Heart left ventricle (tissue), 16 donors: ENCODE data around the gene CXorf58. TPM values are rescaled to one million over a fixed set of nuclear protein-coding genes. Genes with fewer than 3 reads are reported as not detected.

ENCODE experiments used
- ATAC-seq, 4 donors: fragments of 200-7000 bp; cut with Tn5 transposase; one replicate each; pipeline ENCODE4 v1.9.1; 2020 to 2022; ENCODE audit warnings: moderate library complexity in 4 of 4, mild to moderate bottlenecking in 3 of 4, moderate number of reproducible peaks in 1 of 4
- DNase-seq, 5 donors: peaks; one replicate each; pipeline ENCODE4 v3.0.0-alpha.2; 2020
- H3K27ac ChIP-seq, 12 donors: fragments of 200-600 bp; sonication (generic) in 4 of 12; one replicate each; pipeline versions ENCODE4 v1.5.0 to v1.8.0; 2016 to 2022; ENCODE audit warnings: mild to moderate bottlenecking in 2 of 12
- H3K27me3 ChIP-seq, 9 donors: fragments of 200-600 bp; sonication (generic) in 2 of 9; one replicate each; pipeline versions ENCODE4 v1.5.1 to v1.8.0; 2016 to 2022; ENCODE audit warnings: mild to moderate bottlenecking in 3 of 9
- H3K36me3 ChIP-seq, 9 donors: fragments of 200-600 bp; sonication (generic) in 2 of 9; one replicate each; pipeline versions ENCODE4 v1.5.0 to v1.8.0; 2018 to 2022; ENCODE audit warnings: mild to moderate bottlenecking in 2 of 9
- H3K4me1 ChIP-seq, 12 donors: fragments of 200-600 bp; sonication (generic) in 4 of 12; one replicate each; pipeline versions ENCODE4 v1.5.0 to v1.8.0; 2016 to 2022; ENCODE audit warnings: mild to moderate bottlenecking in 3 of 12
- H3K4me3 ChIP-seq, 12 donors: fragments of 200-600 bp; sonication (generic) in 4 of 12; one replicate each; pipeline versions ENCODE4 v1.5.0 to v1.8.0; 2017 to 2022; ENCODE audit warnings: mild to moderate bottlenecking in 9 of 12, moderate library complexity in 4 of 12
- H3K9me3 ChIP-seq, 12 donors: fragments of 200-600 bp; sonication (generic) in 4 of 12; one replicate each; pipeline versions ENCODE4 v1.5.0 to v1.8.0; 2016 to 2022; ENCODE audit warnings: mild to moderate bottlenecking in 1 of 12
- POLR2A ChIP-seq, 2 donors: fragments of 450-650 bp; IDR thresholded peaks; one replicate each; pipeline ENCODE4 v1.6.1; 2017; ENCODE audit warnings: antibody characterized with exemption in 2 of 2, mild to moderate bottlenecking in 2 of 2, moderate library complexity in 2 of 2
- WGBS, 4 donors: extraction: QIAGEN DNeasy Blood & Tissue Kit in 2 of 4; methylation state at CpG; one replicate each; pipeline versions ENCODE4 v1.1.5 to v1.1.7; 2013 to 2018; 5-methylcytosine and 5-hydroxymethylcytosine counted together
- intact Hi-C, 10 donors: fragments of 100-400 bp; cut with DNase I; formaldehyde crosslinking; loops; one replicate each; pipeline versions ENCODE4 v1.11.1 to v1.14.2; 2022
- polyA plus RNA-seq, 2 donors: library from polyadenylated mRNA; stranded (reverse); fragments of 200-250 nt; gene quantifications; one replicate each; pipeline ENCODE4 v1.2.3, GENCODE V29; 2013
- total RNA-seq, 9 donors: library from RNA; depleted of rRNA in 2 of 9; stranded (reverse); fragments of >200 nt in 2 of 9; fragmentation: NEBNext Ultra II Directional in 3 of 9; extraction: Animal tissue kit (Norgen Biotek cat#: 25700) in 3 of 9; gene quantifications; one replicate each; pipeline versions ENCODE4 v1.1.0 to v1.2.4, GENCODE V29; 2016 to 2023
- TF ChIP-seq, protein P1 (sequence below), 12 donors: fragments of 200-600 bp; sonication (generic) in 4 of 12; IDR thresholded peaks; one replicate each; pipeline versions ENCODE4 v1.5.0 to v1.8.0; 2018 to 2022; ENCODE audit warnings: antibody characterized with exemption in 12 of 12, mild to moderate bottlenecking in 5 of 12
- donor health status: ischemic (EF 13 %, LVEDD 7.1; RV severe dilation, severe dysfunction).
- donor health status: healthy with polysubstance abuse.
- donor health status: DM: no; HTN: yes; CAD: no.
- donor health status: DM: no; HTN: no; CAD: no.
- donor health status: ischemic (EF 25% LVEDD 6.9; RV normal size, moderate dysfunction).
- donor health status: ischemic (EF 25% LVEDD 5.7; RV mildly dilated, moderate dysfunction).
- donor health status: healthy.
- donor health status: DM: yes; HTN: yes; CAD: no.
- donor health status: ischemic (EF 35%, LVEDD 5.7; RV mildly dilated, moderate dysfunction).
- donor health status: nonischemic (EF 11% LVEDD 7.7; RV severe dilation, severe dysfunction).
- donor health status: DM: yes; HTN: yes; CAD: no.
- donor health status: PGD.
- donor health status: ischemic (EF 29% LVEDD 5.4; RV normal size, mild dysfunction).
- donor health status: nonischemic (EF 23%, LVEDD 6.1; RV moderate dilation, normal function).

Gene CXorf58
- total and polyA plus RNA-seq, 11 donors, result 0.10 to 0.30 (median 0.21) TPM; not detected in 5

DNA sequence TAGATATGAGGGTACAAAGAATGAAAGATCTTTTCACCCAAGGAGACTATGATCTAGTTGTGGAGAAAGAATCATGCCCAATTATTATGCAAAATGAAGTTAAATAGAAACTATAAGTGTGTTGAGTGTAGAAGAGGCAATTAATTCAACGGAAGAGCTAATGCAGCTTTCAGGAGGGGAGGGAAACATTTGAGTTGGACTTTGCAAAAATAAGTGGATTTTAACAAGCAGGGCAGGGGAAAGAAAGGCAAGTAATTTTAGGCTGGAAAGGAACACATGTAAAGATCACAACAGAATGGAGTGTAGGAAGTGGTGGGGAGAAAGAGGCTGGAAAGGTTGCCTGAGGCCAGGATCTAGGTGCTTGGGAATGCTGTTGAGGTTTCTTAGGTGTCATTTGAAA, 75.1 kb downstream of the CXorf58 start:
- no peak for TF ChIP-seq POLR2A (IDR thresholded peaks at IDR 0.05)
- TF ChIP-seq, protein P1, sequence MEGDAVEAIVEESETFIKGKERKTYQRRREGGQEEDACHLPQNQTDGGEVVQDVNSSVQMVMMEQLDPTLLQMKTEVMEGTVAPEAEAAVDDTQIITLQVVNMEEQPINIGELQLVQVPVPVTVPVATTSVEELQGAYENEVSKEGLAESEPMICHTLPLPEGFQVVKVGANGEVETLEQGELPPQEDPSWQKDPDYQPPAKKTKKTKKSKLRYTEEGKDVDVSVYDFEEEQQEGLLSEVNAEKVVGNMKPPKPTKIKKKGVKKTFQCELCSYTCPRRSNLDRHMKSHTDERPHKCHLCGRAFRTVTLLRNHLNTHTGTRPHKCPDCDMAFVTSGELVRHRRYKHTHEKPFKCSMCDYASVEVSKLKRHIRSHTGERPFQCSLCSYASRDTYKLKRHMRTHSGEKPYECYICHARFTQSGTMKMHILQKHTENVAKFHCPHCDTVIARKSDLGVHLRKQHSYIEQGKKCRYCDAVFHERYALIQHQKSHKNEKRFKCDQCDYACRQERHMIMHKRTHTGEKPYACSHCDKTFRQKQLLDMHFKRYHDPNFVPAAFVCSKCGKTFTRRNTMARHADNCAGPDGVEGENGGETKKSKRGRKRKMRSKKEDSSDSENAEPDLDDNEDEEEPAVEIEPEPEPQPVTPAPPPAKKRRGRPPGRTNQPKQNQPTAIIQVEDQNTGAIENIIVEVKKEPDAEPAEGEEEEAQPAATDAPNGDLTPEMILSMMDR (IDR thresholded peaks at IDR 0.05), result no peak
- H3K27me3 ChIP-seq, result peaks cover 0 to 37% (median 0%) of the 10 kb centered on the region in 9 donors

More for the DNA sequence above, 75.1 kb downstream of the CXorf58 start:
- Histone ChIP-seq H3K4me1 (no peaks in the 10 kb centered on the region), H3K4me3 (no peak overlapping the region), H3K36me3 (peaks cover 0 to 23% (median 14%) of the 10 kb centered on the region in 9 donors), H3K27ac (no peak overlapping the region), H3K9me3 (no peaks in the 10 kb centered on the region)
- DNase-seq, result no peak
- WGBS, 4 donors, result 70 to 100% (median 84%) methylated on average over 1 of the region's 1 CpG
- no peak for ATAC-seq
- intact Hi-C loops, result no loop called here

Other genes with a start within 250 kb of the CXorf58 start
- gene PRDX4, start 240.5 kb upstream of the CXorf58 start, total RNA-seq, result 10 to 100 TPM; 31.3 to 85.1 (median 37.5) TPM
- gene PRDX4, start 240.5 kb upstream of the CXorf58 start, polyA plus RNA-seq, result 100 to 1,000 TPM in 1 of 2 donors, 10 to 100 TPM in 1; 18.7 to 130 TPM
- gene ACOT9, start 164.7 kb upstream of the CXorf58 start, total RNA-seq, result 10 to 100 TPM; 45.3 to 81.1 (median 59.3) TPM
- gene ACOT9, start 164.7 kb upstream of the CXorf58 start, polyA plus RNA-seq, result 10 to 100 TPM; 55.5 to 77.9 TPM
- gene SAT1, start 124.8 kb upstream of the CXorf58 start, total RNA-seq, result 100 to 1,000 TPM in 6 of 9 donors, 10 to 100 TPM in 3; 67.0 to 373 (median 154) TPM
- 100 to 1,000 TPM; 219 to 814 TPM for gene SAT1, start 124.8 kb upstream of the CXorf58 start, polyA plus RNA-seq
- gene APOO, start 68 bp upstream of the CXorf58 start, total RNA-seq, result 100 to 1,000 TPM in 3 of 9 donors, 10 to 100 TPM in 6; 41.0 to 113 (median 92.2) TPM
- gene APOO, start 68 bp upstream of the CXorf58 start, polyA plus RNA-seq, result 10 to 100 TPM; 53.1 to 95.2 TPM
- 1 to 10 TPM; 4.1 to 8.4 (median 6.4) TPM for gene KLHL15, start 119.2 kb downstream of the CXorf58 start, total RNA-seq
- 1 to 10 TPM; 1.4 to 2.3 TPM for gene KLHL15, start 119.2 kb downstream of the CXorf58 start, polyA plus RNA-seq
- 100 to 1,000 TPM in 1 of 9 donors, 10 to 100 TPM in 8; 60.0 to 126 (median 83.0) TPM for gene EIF2S3, start 146.9 kb downstream of the CXorf58 start, total RNA-seq
- 10 to 100 TPM; 22.9 to 70.0 TPM for gene EIF2S3, start 146.9 kb downstream of the CXorf58 start, polyA plus RNA-seq
- gene ZFX, start 241.7 kb downstream of the CXorf58 start, total RNA-seq, result 10 to 100 TPM; 29.5 to 70.5 (median 44.8) TPM
- 1 to 10 TPM; 6.4 to 6.9 TPM for gene ZFX, start 241.7 kb downstream of the CXorf58 start, polyA plus RNA-seq